GM12865 (cell line): ENCODE data around the gene LRRC8B.

ENCODE experiments used
- DNase-seq: peaks from one replicate; pipeline ENCODE4 v3.0.0; 2010; ENCODE audit warnings: low read depth
- H3K4me3 ChIP-seq: 2 replicates; pipeline ENCODE4 v1.5.1; 2011; ENCODE audit warnings: mild to moderate bottlenecking, low read depth, low read length, control low read depth
- TF ChIP-seq, protein P1 (sequence below): IDR thresholded peaks from 2 replicates; pipeline ENCODE4 v1.5.1; 2011; ENCODE audit warnings: low read length, control low read depth, low read depth, inconsistent platforms; ENCODE audit not compliant: insufficient read depth; ENCODE audit errors: missing control alignments

The LRRC8B gene

GRCh38 chr1:89557445-89557825 is 32.8 kb downstream of the LRRC8B start:
- H3K4me3 ChIP-seq: no peak overlapping the region
- TF ChIP-seq, protein P1, sequence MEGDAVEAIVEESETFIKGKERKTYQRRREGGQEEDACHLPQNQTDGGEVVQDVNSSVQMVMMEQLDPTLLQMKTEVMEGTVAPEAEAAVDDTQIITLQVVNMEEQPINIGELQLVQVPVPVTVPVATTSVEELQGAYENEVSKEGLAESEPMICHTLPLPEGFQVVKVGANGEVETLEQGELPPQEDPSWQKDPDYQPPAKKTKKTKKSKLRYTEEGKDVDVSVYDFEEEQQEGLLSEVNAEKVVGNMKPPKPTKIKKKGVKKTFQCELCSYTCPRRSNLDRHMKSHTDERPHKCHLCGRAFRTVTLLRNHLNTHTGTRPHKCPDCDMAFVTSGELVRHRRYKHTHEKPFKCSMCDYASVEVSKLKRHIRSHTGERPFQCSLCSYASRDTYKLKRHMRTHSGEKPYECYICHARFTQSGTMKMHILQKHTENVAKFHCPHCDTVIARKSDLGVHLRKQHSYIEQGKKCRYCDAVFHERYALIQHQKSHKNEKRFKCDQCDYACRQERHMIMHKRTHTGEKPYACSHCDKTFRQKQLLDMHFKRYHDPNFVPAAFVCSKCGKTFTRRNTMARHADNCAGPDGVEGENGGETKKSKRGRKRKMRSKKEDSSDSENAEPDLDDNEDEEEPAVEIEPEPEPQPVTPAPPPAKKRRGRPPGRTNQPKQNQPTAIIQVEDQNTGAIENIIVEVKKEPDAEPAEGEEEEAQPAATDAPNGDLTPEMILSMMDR: no peak
- no peak for DNase-seq

DNA sequence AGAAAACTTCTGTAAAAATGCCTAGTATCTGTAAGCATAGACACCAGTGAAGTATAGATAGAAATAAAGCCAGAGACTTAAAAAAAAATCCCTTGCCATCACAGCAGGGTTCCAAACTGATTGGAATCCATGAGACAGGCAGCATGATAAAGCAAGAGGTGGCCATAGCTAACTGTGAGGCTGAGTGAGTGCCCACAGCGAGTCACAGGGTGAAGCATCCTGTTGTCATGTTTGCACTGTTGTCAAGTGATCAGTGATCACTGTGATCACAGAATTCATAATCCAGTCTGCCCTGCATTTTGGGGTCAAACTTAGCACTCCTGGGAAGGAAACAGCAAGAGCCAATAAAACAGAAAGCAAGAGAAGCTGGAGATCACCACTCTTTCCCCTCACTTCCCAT is 33.3 kb downstream of the LRRC8B start:
- TF ChIP-seq, protein P1: no peak
- no peak for DNase-seq
- no peak overlapping the region for H3K4me3 ChIP-seq

- TF ChIP-seq, protein P1: no peak
- no peak for DNase-seq
- no peak overlapping the region for H3K4me3 ChIP-seq
These were observed 39.5 kb downstream of the LRRC8B start for GRCh38 chr1:89563957-89564604.

DNA sequence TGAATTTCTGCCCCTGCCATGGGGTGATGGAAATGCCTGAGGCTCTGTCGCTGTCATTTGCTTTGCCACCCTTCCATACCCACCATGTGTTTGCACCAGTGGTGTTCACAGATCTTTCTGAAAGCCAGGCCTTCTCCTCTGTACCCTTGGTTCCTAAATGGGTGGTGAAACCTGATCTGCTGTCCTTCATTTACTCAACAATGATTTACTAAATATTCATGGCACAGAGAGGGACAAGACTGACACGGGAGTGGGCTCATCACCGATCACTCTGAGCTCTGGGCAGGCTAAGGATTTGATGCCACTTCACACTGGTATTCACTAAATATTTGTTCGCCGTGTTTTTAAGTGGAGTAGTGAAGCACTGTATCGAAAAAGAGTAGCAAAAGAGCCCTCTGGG is 40.9 kb downstream of the LRRC8B start:
- TF ChIP-seq, protein P1: no peak
- no peak overlapping the region for H3K4me3 ChIP-seq
- no peak for DNase-seq

DNA sequence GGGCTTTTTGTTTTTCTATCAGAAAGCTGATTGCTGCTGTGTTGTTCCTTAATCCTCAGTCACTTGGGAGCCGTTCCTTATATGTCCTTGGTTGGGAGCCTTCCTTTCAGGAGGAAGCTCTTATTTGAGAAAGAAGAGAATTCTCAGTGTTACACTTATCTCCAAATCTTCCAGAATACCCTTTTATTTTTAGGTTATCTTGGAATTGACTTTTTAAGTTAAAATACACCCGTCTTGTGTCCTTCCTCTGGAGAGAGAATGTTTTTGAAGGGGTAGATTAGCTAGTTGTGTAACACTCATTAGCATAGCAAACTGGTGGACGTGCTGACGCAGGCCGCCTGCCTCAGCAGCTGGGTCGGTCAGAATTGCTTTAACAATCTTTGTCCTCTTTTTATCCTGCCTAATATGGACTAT is 42.1 kb downstream of the LRRC8B start:
- DNase-seq: no peak
- H3K4me3 ChIP-seq: no peak overlapping the region
- TF ChIP-seq, protein P1: no peak

DNA sequence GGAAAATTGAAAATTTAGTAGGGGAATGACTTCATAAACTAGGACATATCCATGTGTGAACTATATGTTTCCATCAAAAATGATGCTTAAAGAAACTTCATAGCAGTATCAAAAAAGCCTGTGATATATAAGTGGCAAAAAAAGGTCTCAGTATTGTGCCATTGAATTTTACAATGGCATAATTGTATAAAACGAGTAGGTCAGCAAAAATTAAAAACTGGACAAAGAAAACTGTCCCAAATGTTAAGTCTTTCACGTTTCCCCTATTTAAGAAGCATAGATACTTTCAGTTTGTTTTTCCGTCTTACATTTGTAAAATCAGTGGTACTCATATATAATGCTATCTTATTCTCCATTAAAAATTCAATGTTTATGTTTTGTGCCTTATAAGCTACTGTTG is 43.2 kb downstream of the LRRC8B start:
- TF ChIP-seq, protein P1: no peak
- no peak overlapping the region for H3K4me3 ChIP-seq
- no peak for DNase-seq

- TF ChIP-seq, protein P1: no peak
- DNase-seq: no peak
These were observed 48.8 kb downstream of the LRRC8B start for GRCh38 chr1:89573410-89573809.

More at GRCh38 chr1:89573410-89573809, 48.8 kb downstream of the LRRC8B start:
- H3K4me3 ChIP-seq: no peak overlapping the region
